A549 (cell line): ENCODE measurements around the gene MT1HL1.

Experiments used
- BCL3 ChIP-seq: fragments of >200 bp; sonication (Bioruptor Twin); formaldehyde crosslinking; IDR thresholded peaks from 3 replicates; pipeline ENCODE4 v1.6.1; 2016
- CEBPB ChIP-seq, 2 experiments: fragments of >200 bp in 1 of 2; sonication (Bioruptor Twin) in 1 of 2; formaldehyde crosslinking in 1 of 2; IDR thresholded peaks; 2 replicates each; pipeline ENCODE4 v1.6.1; 2012 to 2016
- CTCF ChIP-seq: fragments of >200 bp; sonication (Bioruptor Twin); formaldehyde crosslinking; IDR thresholded peaks from 3 replicates; pipeline ENCODE4 v1.5.1; 2016
- GATA3 ChIP-seq: IDR thresholded peaks from 2 replicates; pipeline ENCODE4 v1.6.1; 2012; ENCODE audit warnings: borderline replicate concordance
- HMGXB4 ChIP-seq: fragments of 250-450 bp; sonication (Bioruptor Pico); IDR thresholded peaks from 2 replicates; pipeline ENCODE4 v1.5.0; 2021; ENCODE audit warnings: mild to moderate bottlenecking, moderate library complexity, borderline replicate concordance
- HOXB5 ChIP-seq: fragments of 250-450 bp; sonication (Bioruptor Pico); IDR thresholded peaks from 2 replicates; pipeline ENCODE4 v1.5.0; 2020; ENCODE audit warnings: mild to moderate bottlenecking, moderate library complexity
- JUNB ChIP-seq: fragments of >200 bp; sonication (Bioruptor Twin); formaldehyde crosslinking; IDR thresholded peaks from 2 replicates; pipeline ENCODE4 v1.6.1; 2016
- MAX ChIP-seq: IDR thresholded peaks from 2 replicates; pipeline ENCODE4 v1.6.1; 2012
- PBX3 ChIP-seq: IDR thresholded peaks from 2 replicates; pipeline ENCODE4 v1.6.1; 2012
- POLR2A ChIP-seq: IDR thresholded peaks from 2 replicates; pipeline ENCODE4 v1.6.1; 2012; ENCODE audit warnings: mild to moderate bottlenecking, low read length
- POLR2AphosphoS2 ChIP-seq: conservative IDR thresholded peaks from 2 replicates; pipeline ENCODE4 v1.6.1; 2012; ENCODE audit warnings: low read length, improper control_type of control experiment, inconsistent platforms
- REST ChIP-seq: fragments of 200-600 bp; sonication (generic); IDR thresholded peaks from 2 replicates; pipeline ENCODE4 v1.6.1; 2016; ENCODE audit warnings: antibody characterized with exemption, mild to moderate bottlenecking, moderate library complexity
- ZFP36 ChIP-seq: fragments of 450-650 bp; IDR thresholded peaks from 2 replicates; pipeline ENCODE4 v1.6.1; 2014; ENCODE audit warnings: borderline replicate concordance; ENCODE audit not compliant: partially characterized antibody

GRCh38 chr1:237013608-237014007, 9.4 kb upstream of the MT1HL1 start:
- no peak for TF ChIP-seq CEBPB (IDR thresholded peaks at IDR 0.05)
- TF ChIP-seq GATA3 = no peak
- TF ChIP-seq POLR2AphosphoS2 = no peak
- no peak for TF ChIP-seq CTCF
- no peak for TF ChIP-seq POLR2A
- no peak for TF ChIP-seq HMGXB4 (CRISPR knock-in tag)
- no peak for TF ChIP-seq ZFP36
- no peak for TF ChIP-seq PBX3
- no peak for TF ChIP-seq HOXB5 (CRISPR knock-in tag)
- TF ChIP-seq REST = no peak
- no peak for TF ChIP-seq BCL3
- TF ChIP-seq JUNB = no peak
- no peak for TF ChIP-seq MAX
